Stimulated activated CD8-positive, alpha-beta memory T cell treated with anti-CD3 and anti-CD28 coated beads, Interleukin-7, amount 100 ng/mL, for 48 hours (primary cell): Measurements from ENCODE around the gene ADGRD1.

Experiments
- DNase-seq, 2 donors: peaks; one replicate each; pipeline ENCODE4 v3.0.0-alpha.2; 2020; ENCODE audit warnings: low read depth in 1 of 2; ENCODE audit errors: extremely low read depth in 1 of 2

ADGRD1 gene

GRCh38 chr12:131130311-131130911 lies 176.7 kb downstream of the ADGRD1 start:
- no peak for DNase-seq

DNA sequence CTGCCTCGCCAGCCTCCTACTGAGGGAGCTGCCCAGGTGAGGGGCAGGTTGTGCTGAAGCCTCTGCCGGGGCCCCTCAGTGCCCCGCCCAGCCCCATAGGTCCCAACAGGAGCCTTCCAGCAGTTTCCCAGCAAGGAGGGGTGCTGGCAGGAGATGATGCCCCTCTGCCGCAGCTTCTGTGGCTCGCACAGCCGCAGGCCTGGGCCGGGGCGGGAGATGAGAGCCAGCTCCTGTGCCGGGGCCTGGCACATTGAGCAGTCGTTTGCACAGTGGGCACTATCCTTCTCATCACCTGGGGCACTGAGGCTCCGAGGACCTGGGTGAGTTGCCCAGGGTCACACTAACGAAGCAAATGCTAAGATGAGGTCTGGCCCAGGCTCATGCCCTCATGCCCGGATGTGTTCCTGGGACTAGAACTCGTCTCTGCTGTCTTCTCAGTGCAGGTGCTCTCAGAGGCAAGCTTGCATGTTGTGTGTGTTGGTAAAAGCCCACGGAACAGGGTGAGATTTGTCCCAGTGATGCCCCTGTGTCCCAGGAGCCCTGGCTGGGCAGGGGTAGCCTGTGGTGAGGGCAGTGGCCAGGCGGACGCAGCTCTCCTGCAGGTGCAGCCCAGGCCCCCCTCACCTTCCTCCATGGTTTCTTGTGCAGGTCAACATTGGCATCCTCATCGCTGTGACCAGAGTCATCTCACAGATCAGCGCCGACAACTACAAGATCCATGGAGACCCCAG lies 177.5 kb downstream of the ADGRD1 start:
- DNase-seq, result no peak

- DNase-seq, result no peak
Measured at GRCh38 chr12:131131808-131132117, 178.1 kb downstream of the ADGRD1 start.

DNA sequence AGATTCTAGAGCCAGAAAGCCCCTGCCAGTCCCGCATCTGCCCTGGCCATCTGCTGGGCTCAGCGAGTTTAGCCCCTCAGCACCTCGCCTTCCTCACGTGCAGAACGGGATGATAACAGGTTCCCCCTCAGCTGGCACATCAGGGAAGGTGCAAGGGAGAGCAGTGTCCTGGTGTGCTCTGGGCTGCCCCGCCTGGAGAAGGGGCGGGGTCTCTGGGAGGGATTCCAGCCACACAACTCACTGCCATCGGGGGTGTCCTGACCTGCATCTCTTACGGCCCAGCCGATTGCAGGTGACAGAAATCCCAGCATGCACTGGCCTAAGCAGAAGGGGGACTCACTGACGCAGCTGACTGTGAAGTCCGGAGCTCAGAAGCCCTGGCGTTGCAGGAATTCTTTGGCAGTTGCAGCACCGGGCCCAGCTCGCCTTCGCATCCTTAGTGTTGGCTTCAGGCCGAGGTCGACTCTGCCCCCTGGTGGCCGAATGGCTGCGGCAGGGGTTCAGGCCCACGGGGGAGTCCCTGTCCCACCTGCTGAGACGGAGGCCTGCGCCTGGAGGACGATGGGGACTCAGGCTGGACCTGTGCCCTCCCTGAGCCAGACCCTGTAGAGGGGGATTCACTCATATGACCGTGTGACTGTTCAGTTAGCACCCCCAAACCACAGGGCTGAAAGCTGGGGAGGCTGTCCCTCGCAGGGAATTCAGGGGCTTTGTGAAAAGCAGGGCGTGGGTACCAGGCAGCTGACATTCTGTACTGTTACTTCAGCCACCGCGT lies 178.6 kb downstream of the ADGRD1 start:
- DNase-seq, result peak; percentile 55 to 62

DNA sequence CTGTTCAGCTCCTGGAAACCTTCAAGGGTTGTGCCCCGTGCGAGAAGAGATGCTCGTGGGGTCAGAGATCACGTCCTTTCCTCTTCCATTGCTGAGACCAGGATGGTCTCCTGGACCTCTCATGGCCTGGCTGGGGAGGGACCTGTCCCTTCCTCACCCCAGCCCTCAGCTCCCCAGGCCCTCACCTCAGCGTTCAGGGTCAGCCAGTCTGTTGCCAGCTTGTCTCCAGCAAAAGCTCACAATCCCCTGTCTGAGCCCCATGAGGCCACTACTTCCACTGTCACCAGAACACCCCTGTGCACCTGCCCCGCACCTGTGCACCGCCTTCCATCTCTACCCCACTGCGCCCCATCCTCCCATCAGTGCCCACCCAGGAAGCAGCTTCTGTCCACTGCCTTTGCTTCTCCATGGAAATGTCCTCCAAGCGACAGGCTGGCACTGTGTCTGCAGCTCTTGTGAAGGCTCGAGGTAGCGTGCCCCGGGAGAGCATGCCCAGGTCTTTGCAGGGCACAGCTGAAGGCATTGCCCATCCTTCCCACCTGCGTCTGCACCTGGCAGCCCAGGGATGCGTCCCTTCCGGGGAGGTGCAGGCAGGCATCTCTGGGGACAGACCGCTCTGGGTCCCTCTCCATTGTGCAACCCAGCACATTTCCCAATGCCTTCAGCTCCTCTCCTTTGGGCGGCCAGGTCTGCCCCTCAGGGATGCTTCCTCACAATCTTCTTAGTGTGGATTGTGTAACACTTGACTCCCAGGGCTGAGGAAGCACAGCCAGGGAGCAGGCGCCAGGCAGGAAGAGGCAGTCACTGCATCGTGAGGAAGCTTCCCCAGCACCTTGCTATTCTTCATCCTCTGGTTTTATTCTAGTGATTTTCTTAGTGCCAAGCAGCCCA lies 179.6 kb downstream of the ADGRD1 start:
- no peak for DNase-seq

GRCh38 chr12:131133994-131134393 lies 180.3 kb downstream of the ADGRD1 start:
- DNase-seq, result no peak

DNA sequence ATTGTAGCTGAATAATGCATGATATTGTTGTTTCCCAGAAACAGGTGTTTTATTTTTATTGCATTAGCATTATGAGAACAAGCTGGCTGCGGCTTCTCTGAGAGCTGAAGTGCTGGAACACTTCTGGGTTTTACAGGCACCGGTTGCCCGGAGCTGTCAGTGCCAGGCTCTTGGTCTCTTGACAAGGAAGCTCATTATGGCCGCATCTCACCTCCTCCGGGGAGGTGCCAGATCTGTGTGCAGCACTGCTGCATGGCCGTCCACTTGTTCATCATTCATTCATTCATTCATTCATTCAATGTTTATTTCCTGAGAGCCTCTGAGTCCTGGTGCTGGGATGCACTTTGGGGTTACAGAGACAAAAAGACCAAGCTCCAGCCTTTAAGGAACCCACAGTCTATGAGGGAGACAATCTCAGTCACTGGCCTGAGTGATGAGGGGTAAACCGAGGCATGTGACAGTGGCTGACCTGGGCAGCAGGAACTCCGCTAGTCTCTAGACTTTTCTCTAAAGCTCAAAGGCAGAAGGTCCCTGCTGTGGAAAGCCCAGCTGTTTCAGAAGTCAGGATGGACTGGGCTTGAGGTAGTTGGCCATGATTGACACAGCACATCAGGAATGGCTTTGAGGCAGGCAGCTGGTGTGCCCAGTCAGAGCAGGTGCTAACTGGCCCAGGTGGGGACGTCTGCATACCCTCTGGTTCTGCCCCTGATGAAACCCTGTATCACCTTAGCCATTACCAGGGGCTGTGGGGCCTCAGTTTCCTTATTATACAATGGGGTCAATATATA lies 181.0 kb downstream of the ADGRD1 start:
- DNase-seq, result no peak

- no peak for DNase-seq
Measured at GRCh38 chr12:131135311-131135785, 181.6 kb downstream of the ADGRD1 start.

DNA sequence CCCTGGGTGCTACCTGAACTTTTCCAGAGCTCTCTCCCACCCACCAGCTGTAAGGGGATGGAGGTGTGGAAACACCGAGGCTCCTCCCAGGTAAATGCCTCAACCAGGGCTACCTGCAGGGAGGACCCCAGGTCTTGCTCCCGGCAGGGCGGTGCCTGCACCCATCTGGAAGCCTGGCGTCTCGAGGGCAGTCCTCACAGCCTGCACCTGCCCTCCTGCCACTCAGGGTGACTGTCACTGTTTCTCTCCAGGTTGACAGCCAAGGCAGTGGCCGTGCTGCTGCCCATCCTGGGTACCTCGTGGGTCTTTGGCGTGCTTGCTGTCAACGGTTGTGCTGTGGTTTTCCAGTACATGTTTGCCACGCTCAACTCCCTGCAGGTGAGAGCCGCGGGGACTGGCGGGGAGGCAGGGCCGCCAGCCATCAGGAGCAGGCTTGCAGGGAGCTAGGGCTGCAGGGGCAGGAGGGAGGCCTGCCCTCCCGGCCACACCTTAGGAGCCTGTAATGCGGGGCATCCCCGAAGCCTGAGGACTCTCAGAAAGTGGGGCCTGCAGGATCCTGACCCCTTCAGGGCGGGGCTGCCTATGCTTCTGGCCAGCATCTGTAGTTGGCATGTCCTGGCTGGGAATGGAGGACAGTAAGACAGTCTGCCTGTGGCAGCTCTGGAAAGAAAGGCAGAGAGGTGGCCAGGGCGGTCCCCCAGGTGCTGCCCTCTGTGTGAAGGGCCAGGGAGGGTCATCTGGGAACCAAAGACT lies 182.3 kb downstream of the ADGRD1 start:
- no peak for DNase-seq

GRCh38 chr12:131136539-131136872 lies 182.8 kb downstream of the ADGRD1 start:
- DNase-seq, result no peak

GRCh38 chr12:131137009-131137835 lies 183.5 kb downstream of the ADGRD1 start:
- DNase-seq, result no peak

DNA sequence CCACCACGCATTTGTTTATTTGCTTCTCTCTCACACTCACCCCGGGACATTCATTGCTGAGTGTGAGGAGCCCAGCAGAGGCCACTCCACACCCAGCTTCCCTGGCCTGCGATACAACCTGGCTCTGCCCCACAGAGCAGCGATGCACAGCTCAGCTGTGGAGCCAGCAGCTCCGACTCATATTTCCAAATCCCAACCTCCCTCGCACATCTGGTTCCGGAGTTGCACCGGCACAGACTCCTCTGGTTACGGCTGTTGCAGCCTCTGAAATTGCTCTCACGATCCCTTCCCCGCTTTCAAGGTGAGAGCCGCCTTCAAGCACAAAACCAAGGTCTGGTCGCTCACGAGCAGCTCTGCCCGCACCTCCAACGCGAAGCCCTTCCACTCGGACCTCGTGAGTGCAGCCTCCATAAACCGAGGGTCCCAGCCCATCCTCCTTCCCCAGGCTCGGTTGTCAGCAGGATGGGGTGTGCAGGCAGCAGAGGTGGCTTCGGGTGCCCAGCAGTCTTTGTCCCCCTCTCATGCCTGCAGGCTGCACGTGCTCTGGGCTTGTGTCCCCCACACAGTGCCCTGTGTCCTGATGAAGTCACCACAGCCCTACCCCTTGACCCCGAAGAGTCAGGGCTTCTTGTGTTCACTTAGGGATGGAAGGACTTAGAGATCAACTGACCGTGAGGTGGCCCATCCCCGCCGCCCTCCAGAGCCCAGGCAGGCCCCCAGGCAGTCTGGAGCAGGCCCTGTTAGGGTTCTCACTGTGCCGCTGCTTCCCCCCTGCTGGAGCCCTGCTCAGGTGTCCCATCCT lies 184.3 kb downstream of the ADGRD1 start:
- DNase-seq, result no peak

- DNase-seq, result no peak
Measured at GRCh38 chr12:131138638-131139362, 185.1 kb downstream of the ADGRD1 start.

- DNase-seq, result no peak
Measured at GRCh38 chr12:131139363-131140068, 185.8 kb downstream of the ADGRD1 start.

DNA sequence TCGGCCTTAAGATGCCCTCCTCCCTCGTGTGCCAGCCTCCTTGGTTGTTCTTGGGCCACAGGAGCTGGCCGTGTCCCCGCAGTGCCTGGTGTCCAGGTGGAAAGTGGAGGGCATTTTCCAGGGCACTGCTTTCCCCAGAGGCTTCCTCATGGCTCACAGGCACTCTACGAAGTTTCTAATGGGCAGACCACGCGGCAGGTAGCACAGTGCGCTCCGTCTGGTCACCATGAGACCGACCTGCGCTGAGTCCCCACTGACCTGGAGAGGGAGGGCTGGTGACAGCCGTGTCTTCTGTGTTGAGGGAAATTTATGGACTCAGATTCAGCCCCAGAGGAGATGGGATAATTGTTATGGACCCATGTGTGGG lies 186.3 kb downstream of the ADGRD1 start:
- no peak for DNase-seq

DNA sequence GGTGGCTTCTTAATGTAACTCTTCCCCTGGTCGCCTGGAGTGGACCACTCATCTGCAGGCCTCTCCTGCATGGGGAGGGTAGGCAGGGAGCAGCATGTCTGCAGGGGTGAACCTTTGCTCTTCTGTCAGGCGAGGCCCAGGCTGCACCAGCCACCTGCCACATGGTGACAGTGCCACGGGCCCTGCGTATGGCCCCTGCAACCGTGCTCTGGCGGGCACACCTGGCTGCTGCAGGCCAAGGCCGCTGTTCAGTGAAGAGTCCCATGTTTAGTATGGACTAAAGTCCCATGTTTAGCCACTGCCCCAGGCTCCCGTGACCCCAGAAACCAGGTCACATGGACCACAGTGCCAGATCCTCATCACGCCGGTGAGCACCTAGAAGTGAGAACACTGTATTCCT lies 187.0 kb downstream of the ADGRD1 start:
- DNase-seq, result no peak

DNA sequence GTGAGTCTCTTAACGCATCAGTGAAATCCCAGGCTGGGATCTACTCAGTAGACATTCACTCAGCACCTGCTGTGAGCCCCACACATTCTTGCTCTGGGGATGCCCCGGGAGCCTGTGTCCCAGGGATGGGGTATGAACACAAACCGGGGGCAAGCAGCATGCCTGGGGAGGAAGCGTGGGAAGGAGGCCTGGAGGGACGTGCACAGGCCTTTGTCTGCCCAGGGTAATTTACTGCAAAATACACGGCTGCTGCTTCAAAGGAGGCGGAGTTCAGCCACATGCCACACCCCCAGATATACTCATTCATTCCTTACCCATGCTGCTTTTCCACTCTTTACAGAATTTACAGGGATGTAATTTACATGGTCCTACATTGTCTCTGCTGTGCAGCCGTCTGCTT lies 187.8 kb downstream of the ADGRD1 start:
- no peak for DNase-seq
